Fibroblast of skin of back (primary cell): ENCODE measurements around the gene GATAD1.
"Not testable (repeated sequence)": the region's sequence is repeated elsewhere in the genome, so short reads cannot be mapped to it uniquely, and the experiment has no call there.

Source experiments
- DNase-seq: peaks from one replicate; pipeline ENCODE4 v3.0.0-alpha.2; 2013

Gene GATAD1

GRCh38 chr7:92436612-92437445 is 10.5 kb upstream of the GATAD1 start:
- no peak for DNase-seq

- DNase-seq: no peak
Observed at GRCh38 chr7:92437956-92438491, 9.3 kb upstream of the GATAD1 start.

- DNase-seq: not testable (repeated sequence)
Observed at GRCh38 chr7:92442720-92443119, 4.6 kb upstream of the GATAD1 start.

- no peak for DNase-seq
Observed at GRCh38 chr7:92446869-92447344, 375 bp upstream of the GATAD1 start.

- peak; percentile 53 for DNase-seq
Observed at GRCh38 chr7:92448205-92448747, 994 bp downstream of the GATAD1 start.

- no peak for DNase-seq
Observed at GRCh38 chr7:92451645-92452044, 4.4 kb downstream of the GATAD1 start.

GRCh38 chr7:92456236-92456635 is 9.0 kb downstream of the GATAD1 start:
- peak; percentile 77 for DNase-seq

- no peak for DNase-seq
Observed at GRCh38 chr7:92460109-92460508, 12.8 kb downstream of the GATAD1 start.

- DNase-seq: no peak
Observed at GRCh38 chr7:92460510-92460909, 13.2 kb downstream of the GATAD1 start.

- DNase-seq: peak; percentile 45
Observed at GRCh38 chr7:92461027-92462003, 14.0 kb downstream of the GATAD1 start.

GRCh38 chr7:92462560-92462959 is 15.3 kb downstream of the GATAD1 start:
- no peak for DNase-seq

GRCh38 chr7:92464515-92464914 is 17.2 kb downstream of the GATAD1 start:
- DNase-seq: no peak

GRCh38 chr7:92466682-92467081 is 19.4 kb downstream of the GATAD1 start:
- DNase-seq: no peak

GRCh38 chr7:92468589-92468988 is 21.3 kb downstream of the GATAD1 start:
- not testable (repeated sequence) for DNase-seq

GRCh38 chr7:92473989-92474388 is 26.7 kb downstream of the GATAD1 start:
- not testable (repeated sequence) for DNase-seq

- not testable (repeated sequence) for DNase-seq
Observed at GRCh38 chr7:92475261-92475770, 28.0 kb downstream of the GATAD1 start.

GRCh38 chr7:92475851-92476590 is 28.7 kb downstream of the GATAD1 start:
- not testable (repeated sequence) for DNase-seq

- DNase-seq: not testable (repeated sequence)
Observed at GRCh38 chr7:92477681-92478080, 30.4 kb downstream of the GATAD1 start, which contains the start of gene ERVW-1. TSS of gene ERVW-1 (minus strand) at chr7:92477946. CDS start at chr7:92470381, 7,565 bp downstream.

- no peak for DNase-seq
Observed at GRCh38 chr7:92478095-92478494, 30.8 kb downstream of the GATAD1 start.

GRCh38 chr7:92478711-92479110 is 31.4 kb downstream of the GATAD1 start:
- DNase-seq: no peak

GRCh38 chr7:92479146-92479545 is 31.9 kb downstream of the GATAD1 start:
- not testable (repeated sequence) for DNase-seq
